ENCODE results near the gene CDH13.
A peak's percentile ranks its signal among the peaks of the same experiment; 100 is the strongest.

The CDH13 gene

GRCh38 chr16:83599789-83600462 lies 973.2 kb downstream of the CDH13 start:
- no peak for DNase-seq

- DNase-seq, result no peak
Measured at GRCh38 chr16:83602761-83603722, 976.3 kb downstream of the CDH13 start.

DNA sequence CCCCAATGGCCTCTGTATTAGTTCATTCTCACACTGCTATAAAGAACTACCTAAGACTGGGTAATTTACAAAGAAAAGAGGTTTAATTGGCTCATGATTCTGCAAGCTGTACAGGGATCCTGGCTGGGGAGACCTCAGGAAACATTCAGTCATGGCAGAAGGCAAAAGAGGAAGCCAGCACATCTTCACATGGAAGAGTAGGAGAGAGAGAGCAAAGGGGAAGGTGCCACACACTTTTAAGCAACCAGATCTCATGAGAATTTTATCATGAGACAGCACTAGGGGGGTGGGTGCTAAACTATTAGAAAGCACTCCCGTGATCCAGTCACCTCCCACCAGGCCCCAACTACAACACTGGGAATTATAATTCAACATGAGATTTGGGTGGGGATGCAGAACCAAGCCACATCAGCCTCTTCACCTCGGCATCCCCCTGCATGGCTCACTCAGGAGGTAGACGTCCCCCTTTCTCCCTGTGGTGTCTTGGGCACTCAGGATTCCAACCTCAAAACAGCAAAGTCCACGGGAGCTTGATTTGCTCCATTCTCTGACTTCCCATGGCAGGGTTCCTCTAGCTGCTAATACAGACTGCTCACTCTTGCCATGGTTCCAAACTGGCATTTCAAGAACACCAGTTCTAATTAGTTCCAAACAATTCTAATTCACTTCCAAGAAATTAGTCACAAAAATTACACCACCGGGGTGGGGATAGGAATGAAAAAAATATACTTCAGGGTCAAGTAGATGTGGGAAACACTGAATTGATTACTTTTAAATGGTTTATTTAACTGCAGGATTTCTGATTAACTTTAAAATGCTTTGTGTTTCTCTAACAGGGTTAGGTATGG lies 977.2 kb downstream of the CDH13 start:
- peak; percentile 4 for DNase-seq

- no peak for DNase-seq
Measured at GRCh38 chr16:83606486-83607030, 979.8 kb downstream of the CDH13 start.

DNA sequence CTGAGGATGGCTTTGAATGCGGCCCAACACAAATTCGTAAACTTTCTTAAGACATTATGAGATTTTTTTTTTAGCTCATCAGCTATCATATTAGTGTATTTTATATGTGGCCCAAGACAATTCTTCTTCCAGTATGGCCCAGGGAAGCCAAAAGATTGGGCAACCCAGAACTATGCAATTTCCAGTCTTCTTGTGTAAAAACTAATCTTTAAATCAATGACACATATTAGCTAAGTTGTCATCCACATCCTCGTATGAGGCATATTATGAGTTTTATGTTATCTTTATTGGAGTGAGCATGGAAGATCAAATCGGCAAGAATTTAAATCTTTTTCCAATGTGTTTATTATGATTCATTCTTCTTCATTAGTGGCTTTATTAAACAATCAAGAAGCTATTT lies 982.4 kb downstream of the CDH13 start:
- no peak for DNase-seq

DNA sequence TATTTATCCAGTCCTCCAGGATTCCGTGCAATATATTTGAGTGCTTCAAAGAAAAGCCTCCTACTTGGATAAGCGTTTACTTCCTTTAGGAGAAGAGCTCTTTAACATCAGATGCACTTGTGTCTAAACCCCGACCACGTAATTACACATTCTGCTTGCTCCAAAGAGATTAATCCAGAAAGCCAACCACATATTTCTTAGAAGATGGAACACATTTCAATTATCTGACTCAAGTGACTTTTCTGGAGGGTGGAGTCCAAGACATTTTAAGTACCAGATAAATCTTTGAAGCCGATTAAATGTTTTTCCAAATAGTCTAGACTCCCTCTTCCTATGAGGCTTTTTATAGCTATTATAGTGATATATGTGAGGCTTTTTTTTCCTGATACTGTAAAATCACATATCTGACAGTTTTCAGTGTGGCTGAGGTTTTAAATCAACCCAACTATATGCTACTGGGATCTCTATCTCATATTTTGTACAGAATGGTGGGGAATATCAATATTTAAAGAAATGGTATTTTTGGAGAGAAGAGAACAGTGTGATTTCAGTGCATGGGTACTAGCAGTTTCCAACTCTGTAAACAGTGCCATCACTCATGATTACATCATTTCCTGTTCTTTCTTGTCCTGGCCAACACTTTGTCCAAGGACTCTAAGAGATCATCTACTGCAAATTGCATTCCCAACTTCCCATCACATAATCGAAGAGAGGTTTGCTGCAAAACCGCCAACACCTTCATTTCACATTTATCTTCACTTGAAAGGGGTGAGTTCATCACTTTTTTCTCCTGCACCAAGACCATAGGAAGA lies 988.6 kb downstream of the CDH13 start:
- no peak for DNase-seq

- no peak for DNase-seq
Measured at GRCh38 chr16:83615953-83616350, 989.2 kb downstream of the CDH13 start.

- DNase-seq, result no peak
Measured at GRCh38 chr16:83619381-83620150, 992.8 kb downstream of the CDH13 start.

- DNase-seq, result no peak
Measured at GRCh38 chr16:83622010-83622409, 995.2 kb downstream of the CDH13 start.

DNA sequence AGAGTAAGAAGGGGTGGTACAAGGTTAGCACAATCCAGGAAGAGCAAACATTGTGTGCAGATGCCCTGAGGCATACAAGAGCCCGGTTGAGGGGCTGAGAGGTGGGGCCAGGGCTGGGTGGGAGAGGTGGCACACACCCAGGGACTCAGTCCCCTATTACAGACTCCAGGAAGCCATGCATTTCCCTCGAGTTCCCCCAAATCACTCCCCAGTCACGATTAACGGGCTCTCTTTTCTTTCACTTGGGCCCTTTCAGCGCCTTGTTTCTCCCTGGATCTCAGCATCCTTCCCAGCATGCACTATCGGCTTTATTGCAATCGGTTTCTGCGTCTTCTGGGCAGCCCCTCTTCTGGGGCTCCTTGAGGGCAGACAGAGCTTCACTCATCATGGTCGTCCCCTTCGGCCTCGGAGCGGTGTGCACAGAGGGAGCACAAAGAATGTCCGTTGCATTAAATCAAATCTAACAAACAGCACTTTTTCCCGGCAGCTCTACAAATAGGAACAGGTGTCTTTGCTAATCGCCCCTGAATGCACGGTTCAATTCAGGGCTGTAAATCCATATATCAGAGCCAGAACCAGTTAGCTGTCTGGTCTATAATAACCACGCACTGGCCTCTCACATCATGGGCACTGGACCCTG lies 996.4 kb downstream of the CDH13 start:
- no peak for DNase-seq

- no peak for DNase-seq
Measured at GRCh38 chr16:83623892-83624291, 997.1 kb downstream of the CDH13 start.

GRCh38 chr16:83624429-83625120 lies 997.8 kb downstream of the CDH13 start:
- no peak for DNase-seq

DNA sequence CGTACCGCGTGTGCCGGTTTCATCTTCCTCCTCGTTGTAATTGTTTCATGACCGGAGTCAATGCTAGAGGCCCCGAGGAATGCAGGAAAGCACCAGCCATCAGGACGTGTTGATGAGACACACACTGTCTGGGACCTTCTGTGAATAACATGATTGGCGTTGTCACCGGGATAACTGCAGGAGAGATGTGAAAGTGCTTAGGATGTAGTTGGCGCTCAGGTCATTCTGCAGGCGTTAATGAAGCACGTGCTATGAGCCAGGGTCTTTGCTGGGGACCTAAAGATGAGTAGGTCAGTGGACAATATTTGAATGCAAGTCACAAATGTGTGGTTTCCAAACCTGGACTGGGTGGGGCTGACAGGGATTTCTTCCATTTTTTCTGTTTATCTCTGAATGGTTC lies 999.4 kb downstream of the CDH13 start:
- no peak for DNase-seq

- DNase-seq, result no peak
Measured at GRCh38 chr16:83626676-83627075, 999.9 kb downstream of the CDH13 start.

GRCh38 chr16:83627996-83628395 lies 1001.2 kb downstream of the CDH13 start:
- no peak for DNase-seq

DNA sequence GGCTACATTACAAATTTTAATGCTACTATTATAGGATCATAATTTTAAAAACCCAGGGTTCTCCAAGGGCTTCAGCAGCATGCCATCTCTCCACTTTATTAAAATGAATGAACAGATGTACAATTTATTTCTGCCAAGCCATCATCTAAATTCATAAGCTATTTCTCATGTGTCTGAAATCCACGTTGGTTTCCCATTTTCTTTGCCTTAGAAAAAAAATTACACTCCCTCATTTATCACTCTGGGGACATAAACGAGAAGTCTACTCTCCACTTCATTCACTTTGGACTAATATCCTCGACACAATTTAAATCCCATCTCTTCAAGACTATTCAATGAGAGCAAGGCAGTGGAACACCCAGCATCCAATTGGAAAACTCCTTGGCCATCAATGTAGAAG lies 1002.7 kb downstream of the CDH13 start:
- DNase-seq, result no peak

- no peak for DNase-seq
Measured at GRCh38 chr16:83629836-83630235, 1003.1 kb downstream of the CDH13 start.

- no peak for DNase-seq
Measured at GRCh38 chr16:83630979-83631378, 1004.2 kb downstream of the CDH13 start.

- no peak for DNase-seq
Measured at GRCh38 chr16:83633286-83633685, 1006.5 kb downstream of the CDH13 start.

DNA sequence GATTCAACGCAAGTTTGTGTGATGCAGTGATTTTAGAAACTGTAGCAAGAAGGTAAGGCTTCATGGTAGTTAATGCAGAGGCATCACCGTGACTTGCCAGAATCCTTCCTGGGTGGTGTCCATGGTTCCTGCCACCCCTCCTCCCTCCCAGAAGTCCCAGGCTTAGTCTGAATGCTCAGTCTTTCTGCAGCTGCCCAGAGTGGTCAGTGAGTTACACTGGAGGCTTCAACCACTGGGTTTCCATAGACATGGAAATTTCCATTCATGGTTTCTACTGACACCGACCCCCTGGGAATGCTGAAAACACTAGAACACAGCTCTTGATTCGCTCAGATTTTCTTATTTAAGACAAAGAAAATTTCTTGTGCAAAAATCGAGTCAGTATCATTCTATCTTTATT lies 1021.6 kb downstream of the CDH13 start:
- DNase-seq, result no peak

All from inflammatory macrophage treated with lipopolysaccharide for 4 hours (primary cell).